Panc1 (cell line): ENCODE results near the gene NECAB2.

ENCODE experiments used
- CTCF ChIP-seq: fragments of 450-650 bp; IDR thresholded peaks from 2 replicates; pipeline ENCODE4 v1.5.1; 2017; ENCODE audit warnings: mild to moderate bottlenecking
- POLR2AphosphoS5 ChIP-seq: IDR thresholded peaks from 2 replicates; pipeline ENCODE4 v1.6.1; 2012; ENCODE audit warnings: mild to moderate bottlenecking, low read depth, low read length, moderate library complexity
- REST ChIP-seq, 2 experiments: IDR thresholded peaks; 2 replicates each; pipeline ENCODE4 v1.6.1; 2011 to 2012; ENCODE audit warnings: low read depth in 2 of 2, control low read depth in 1 of 2, low read length in 1 of 2, mild to moderate bottlenecking in 1 of 2, moderate library complexity in 1 of 2; ENCODE audit not compliant: insufficient read depth in 1 of 2
- SIN3A ChIP-seq: IDR thresholded peaks from 2 replicates; pipeline ENCODE4 v1.6.1; 2012; ENCODE audit warnings: low read depth, mild to moderate bottlenecking, low read length, moderate library complexity, borderline replicate concordance; ENCODE audit not compliant: insufficient read depth
- TCF7L2 ChIP-seq: IDR thresholded peaks from 2 replicates; pipeline ENCODE4 v1.6.1; 2011; ENCODE audit warnings: mild to moderate bottlenecking, low read depth, low read length, inconsistent platforms

GRCh38 chr16:83935005-83935857 is 32.8 kb upstream of the NECAB2 start:
- TF ChIP-seq POLR2AphosphoS5 (no peak), CTCF (no peak), SIN3A (no peak), REST (IDR thresholded peaks at IDR 0.05; ENCODE audit: insufficient read depth in 1 of 2, low read depth in 2 of 2, low read length in 1 of 2) (no peak), TCF7L2 (no peak)
